ENCODE measurements around the gene OR13J1.

The OR13J1 gene

DNA sequence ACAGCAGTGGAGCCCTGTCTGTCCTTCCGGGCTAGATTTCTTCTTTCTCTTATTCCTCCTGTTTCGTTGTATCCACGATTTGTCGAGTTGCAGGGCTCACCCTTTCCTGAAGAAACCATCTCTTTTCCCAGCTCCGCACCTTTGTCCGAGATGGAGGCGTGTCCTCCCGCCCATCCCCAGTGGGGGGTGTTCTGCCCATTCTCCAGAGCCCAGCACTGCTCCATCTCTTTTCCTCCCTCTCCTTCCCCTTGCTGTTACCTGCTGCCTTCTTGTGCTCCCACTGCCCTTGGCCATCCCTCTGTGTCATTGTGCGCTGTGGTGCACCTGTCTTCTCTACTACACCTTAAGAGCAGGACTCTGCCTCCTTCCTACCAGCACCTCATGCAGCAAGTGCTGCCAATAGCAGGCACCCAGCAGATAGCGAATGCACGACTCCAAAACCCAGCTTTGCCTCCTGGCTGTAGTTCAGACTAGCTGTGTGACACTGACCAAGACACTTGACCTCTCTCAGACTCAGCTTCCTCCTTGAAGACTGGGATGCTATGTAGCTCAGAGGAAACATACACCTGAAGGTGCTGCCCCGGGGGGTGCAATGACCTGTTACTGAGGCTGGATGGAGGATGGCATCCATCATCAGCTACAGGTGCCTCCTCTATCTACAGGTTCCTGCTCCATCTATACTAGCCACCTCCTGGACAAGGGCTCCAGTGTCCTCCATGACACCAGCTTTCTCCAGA, 8.9 kb downstream of the OR13J1 start:
- FAIRE-seq: no peak
- DNase-seq (ENCODE audit: insufficient read length, low spot score): no peak
- TF ChIP-seq SPI1 (IDR thresholded peaks at IDR 0.05; ENCODE audit: low read depth, low read length) (no peak), TAF1 (IDR thresholded peaks at IDR 0.05; ENCODE audit: low read depth, low read length) (no peak), POU2F2 (IDR thresholded peaks at IDR 0.05; ENCODE audit: low read depth, low read length) (no peak)

DNA sequence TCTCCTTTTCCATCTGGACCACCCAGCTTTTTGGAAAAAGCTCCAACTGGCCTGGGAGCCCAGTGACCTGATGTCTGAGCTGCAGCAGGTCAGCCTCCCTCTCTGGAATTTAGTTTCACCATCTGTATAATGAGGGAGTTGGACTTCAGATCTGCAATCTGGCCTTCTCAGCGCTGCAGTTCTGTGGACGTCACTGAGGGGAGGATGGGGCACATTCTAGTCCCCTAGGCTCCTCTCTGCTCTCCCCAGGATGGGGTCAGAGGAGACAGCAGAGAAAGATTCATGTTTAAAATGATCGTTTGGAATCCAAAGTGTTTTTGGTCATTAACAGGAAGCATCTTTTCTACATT, 10.2 kb downstream of the OR13J1 start:
- no peak for FAIRE-seq
- TF ChIP-seq SPI1 (IDR thresholded peaks at IDR 0.05; ENCODE audit: low read depth, low read length) (no peak), POLR2AphosphoS5 (IDR thresholded peaks at IDR 0.05; ENCODE audit: low read depth, low read length) (no peak), POLR2A (IDR thresholded peaks at IDR 0.05; ENCODE audit: low read depth, low read length) (no peak), TAF1 (IDR thresholded peaks at IDR 0.05; ENCODE audit: low read depth, low read length) (no peak)
- no peak for DNase-seq (ENCODE audit: insufficient read length, low spot score)

DNA sequence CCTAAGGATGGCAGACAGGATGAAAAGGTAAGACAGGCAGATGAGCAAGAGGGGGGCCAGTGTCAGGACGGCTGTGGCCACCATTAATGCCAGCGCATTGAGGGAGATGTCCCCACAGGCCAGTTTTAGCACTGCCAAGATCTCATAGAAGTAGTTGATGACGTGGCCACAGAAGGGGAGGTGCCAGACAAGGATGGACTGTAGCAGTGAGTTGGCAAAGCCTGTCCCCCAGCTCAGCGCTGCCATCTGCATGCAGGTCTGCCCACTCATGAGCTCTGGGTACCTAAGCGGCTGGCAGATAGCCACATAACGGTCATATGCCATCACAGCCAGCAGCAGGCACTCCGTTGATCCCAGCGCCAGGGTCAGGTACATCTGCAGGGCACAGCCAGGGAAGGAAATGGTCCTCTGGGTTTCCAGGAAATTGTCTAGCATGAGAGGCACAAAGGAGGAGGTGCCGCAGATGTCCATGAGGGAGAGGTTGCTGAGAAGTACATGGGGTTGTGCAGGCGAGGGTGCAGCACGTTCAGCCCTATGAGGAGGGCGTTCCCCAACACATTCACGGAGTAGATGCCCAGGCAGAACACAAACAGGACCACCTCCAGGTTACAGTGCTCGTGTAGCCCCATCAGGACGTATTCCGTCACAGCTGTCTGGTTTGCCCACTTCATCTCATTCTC, 10.8 kb downstream of the OR13J1 start:
- TF ChIP-seq POLR2AphosphoS5 (IDR thresholded peaks at IDR 0.05; ENCODE audit: low read depth, low read length): no peak
- TF ChIP-seq POU2F2 (IDR thresholded peaks at IDR 0.05; ENCODE audit: low read depth, low read length): no peak
- no peak for TF ChIP-seq SPI1 (IDR thresholded peaks at IDR 0.05; ENCODE audit: low read depth, low read length)
- no peak for TF ChIP-seq PAX5 (IDR thresholded peaks at IDR 0.05; ENCODE audit: insufficient read depth, low read length, severe bottlenecking)
- TF ChIP-seq TAF1 (IDR thresholded peaks at IDR 0.05; ENCODE audit: low read depth, low read length): no peak
- TF ChIP-seq POLR2A (IDR thresholded peaks at IDR 0.05; ENCODE audit: low read depth, low read length): no peak
- no peak for DNase-seq (ENCODE audit: insufficient read length, low spot score)
- FAIRE-seq: no peak

DNA sequence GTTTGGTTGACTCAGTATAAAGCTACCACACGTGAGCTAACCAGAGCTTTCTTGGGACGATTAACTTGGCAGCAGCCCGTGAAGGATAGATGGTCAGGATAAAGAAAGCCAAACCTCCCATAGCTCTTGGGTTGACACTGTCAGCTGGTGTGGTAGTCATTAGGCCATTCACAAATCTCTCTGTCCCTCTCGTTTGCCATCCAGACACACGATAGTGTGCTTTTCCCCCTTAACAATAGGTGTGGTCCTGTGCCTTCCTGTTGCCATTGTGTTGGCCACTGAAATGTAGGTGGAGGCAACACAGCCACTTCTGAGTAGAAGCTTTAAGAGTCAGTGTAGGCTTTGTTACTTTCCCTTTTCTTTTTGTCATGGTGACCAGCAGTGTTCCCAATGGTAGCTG, 11.7 kb downstream of the OR13J1 start:
- no peak for FAIRE-seq
- TF ChIP-seq TAF1 (IDR thresholded peaks at IDR 0.05; ENCODE audit: low read depth, low read length) (no peak), PAX5 (IDR thresholded peaks at IDR 0.05; ENCODE audit: insufficient read depth, low read length, severe bottlenecking) (no peak), POLR2AphosphoS5 (IDR thresholded peaks at IDR 0.05; ENCODE audit: low read depth, low read length) (no peak)
- DNase-seq (ENCODE audit: insufficient read length, low spot score): no peak

DNA sequence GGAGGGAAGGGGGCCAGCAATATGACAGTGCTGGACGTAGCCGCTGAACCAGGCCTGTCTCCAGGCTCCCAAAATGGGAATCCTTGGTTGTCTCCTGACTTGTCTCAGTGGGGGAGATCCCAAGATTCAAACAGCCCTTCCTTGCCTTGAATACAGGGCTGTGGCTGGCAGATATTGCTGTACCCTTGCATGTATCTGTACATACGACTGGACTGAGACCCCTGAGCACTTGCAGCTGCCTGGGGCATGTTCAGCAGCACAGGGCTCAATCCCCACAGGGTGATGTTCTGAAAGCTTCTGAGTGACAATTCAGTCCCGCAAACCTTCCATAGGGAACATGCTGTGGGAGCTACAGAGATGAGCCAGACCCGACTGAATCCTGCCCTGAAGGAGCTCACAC, 13.3 kb downstream of the OR13J1 start:
- TF ChIP-seq POLR2AphosphoS5 (IDR thresholded peaks at IDR 0.05; ENCODE audit: low read depth, low read length) (no peak), PAX5 (IDR thresholded peaks at IDR 0.05; ENCODE audit: insufficient read depth, low read length, severe bottlenecking) (no peak), SPI1 (IDR thresholded peaks at IDR 0.05; ENCODE audit: low read depth, low read length) (no peak), POLR2A (IDR thresholded peaks at IDR 0.05; ENCODE audit: low read depth, low read length) (no peak), TAF1 (IDR thresholded peaks at IDR 0.05; ENCODE audit: low read depth, low read length) (no peak), POU2F2 (IDR thresholded peaks at IDR 0.05; ENCODE audit: low read depth, low read length) (no peak)
- DNase-seq (ENCODE audit: insufficient read length, low spot score): no peak
- no peak for FAIRE-seq

DNA sequence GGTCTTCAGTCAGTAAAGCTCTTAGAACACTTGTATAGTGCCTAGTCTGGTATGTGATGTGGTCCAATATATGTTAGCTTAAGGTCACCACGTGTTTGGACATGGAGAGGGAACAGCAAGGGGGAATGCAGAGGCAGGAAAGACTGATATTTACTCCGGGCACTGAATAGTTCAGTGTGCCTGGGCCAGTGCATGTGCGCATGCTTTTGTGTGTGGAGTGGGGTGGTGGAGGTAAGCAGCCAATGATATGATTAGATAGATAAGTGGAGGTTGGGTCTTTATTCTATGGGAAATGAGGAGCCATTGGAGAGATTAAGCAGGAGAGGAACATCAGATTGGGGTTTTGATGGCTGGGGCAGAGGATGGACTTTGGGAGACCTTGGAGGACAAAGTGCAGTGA, 14.0 kb downstream of the OR13J1 start:
- FAIRE-seq: no peak
- DNase-seq (ENCODE audit: insufficient read length, low spot score): no peak
- no peak for TF ChIP-seq POLR2AphosphoS5 (IDR thresholded peaks at IDR 0.05; ENCODE audit: low read depth, low read length)
- no peak for TF ChIP-seq POLR2A (IDR thresholded peaks at IDR 0.05; ENCODE audit: low read depth, low read length)
- TF ChIP-seq SPI1 (IDR thresholded peaks at IDR 0.05; ENCODE audit: low read depth, low read length): no peak
- no peak for TF ChIP-seq PAX5 (IDR thresholded peaks at IDR 0.05; ENCODE audit: insufficient read depth, low read length, severe bottlenecking)
- TF ChIP-seq POU2F2 (IDR thresholded peaks at IDR 0.05; ENCODE audit: low read depth, low read length): no peak
- TF ChIP-seq TAF1 (IDR thresholded peaks at IDR 0.05; ENCODE audit: low read depth, low read length): no peak

DNA sequence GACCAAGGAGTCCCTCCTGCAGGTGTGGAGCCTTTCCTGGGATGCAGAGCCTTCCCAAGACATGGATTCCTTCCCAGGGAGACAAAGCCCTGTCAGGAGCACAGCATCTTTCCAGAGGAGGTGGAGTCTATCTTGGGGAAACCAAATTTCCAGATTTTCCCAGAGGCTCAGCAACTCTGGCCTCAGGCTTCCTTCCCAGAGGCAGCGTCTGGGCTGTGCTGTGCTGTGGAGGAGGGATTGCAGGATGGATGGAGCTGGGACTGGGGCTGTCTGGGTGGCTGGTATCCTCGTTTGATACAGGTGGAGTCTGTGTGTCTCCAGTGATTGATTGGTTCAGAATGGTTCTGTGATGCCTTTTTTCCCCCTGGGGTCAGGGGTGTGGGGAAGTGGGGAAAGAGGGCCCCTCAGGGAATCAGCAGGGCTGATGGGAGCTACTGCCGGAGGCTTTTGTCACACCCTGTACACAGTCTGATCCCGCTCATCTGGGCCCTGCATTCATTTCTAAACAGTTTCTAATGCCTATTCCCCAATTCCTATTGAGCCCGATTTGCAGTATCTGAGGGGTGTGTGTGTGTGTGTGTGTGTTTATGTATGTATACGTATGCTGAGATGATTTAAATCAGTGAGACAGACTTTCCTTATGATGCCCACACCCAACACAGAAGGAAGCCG, 16.0 kb downstream of the OR13J1 start:
- no peak for DNase-seq (ENCODE audit: insufficient read length, low spot score)
- no peak for TF ChIP-seq PAX5 (IDR thresholded peaks at IDR 0.05; ENCODE audit: insufficient read depth, low read length, severe bottlenecking)
- no peak for TF ChIP-seq SPI1 (IDR thresholded peaks at IDR 0.05; ENCODE audit: low read depth, low read length)
- no peak for TF ChIP-seq POLR2AphosphoS5 (IDR thresholded peaks at IDR 0.05; ENCODE audit: low read depth, low read length)
- no peak for TF ChIP-seq POU2F2 (IDR thresholded peaks at IDR 0.05; ENCODE audit: low read depth, low read length)
- no peak for TF ChIP-seq POLR2A (IDR thresholded peaks at IDR 0.05; ENCODE audit: low read depth, low read length)
- TF ChIP-seq TAF1 (IDR thresholded peaks at IDR 0.05; ENCODE audit: low read depth, low read length): no peak
- no peak for FAIRE-seq

DNA sequence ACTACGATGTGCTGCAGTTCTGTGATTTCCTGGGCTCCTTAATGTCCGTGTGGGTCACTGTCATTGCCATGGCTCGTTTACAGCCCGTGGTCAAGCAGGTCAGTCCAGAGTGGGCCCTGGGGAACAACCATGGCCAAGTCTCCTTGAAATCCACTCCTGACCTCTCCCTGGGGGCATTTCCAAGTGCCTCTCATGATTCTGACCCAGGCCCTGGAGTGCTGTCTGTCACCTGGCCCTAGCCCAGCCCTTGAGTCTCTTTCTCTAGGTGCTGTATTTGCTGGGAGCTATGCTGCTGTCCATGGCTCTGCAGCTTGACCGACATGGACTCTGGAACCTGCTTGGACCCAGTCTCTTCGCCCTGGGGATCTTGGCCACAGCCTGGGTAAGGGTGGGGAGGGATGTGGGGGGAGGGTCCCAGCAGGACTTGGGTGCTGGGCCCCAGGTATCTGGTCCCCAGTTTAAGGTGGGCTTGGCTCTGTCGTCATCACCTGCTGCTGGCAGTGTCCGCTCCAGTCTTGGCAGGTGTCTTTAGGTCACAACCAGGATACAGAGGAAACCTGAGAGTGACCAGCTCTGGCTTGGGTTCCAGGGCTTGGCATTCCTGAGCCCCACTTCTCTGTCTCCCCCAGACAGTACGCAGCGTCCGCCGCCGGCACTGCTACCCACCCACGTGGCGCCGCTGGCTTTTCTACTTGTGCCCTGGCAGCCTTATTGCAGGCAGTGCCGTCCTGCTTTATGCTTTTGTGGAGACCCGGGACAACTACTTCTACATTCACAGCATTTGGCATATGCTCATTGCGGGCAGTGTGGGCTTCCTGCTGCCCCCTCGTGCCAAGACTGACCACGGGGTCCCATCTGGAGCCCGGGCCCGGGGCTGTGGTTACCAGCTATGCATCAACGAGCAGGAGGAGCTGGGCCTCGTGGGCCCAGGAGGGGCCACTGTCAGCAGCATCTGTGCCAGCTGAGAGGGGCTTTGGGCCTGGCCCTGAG, 17.0 kb downstream of the OR13J1 start:
- TF ChIP-seq SPI1 (IDR thresholded peaks at IDR 0.05; ENCODE audit: low read depth, low read length): no peak
- TF ChIP-seq POU2F2 (IDR thresholded peaks at IDR 0.05; ENCODE audit: low read depth, low read length): no peak
- no peak for TF ChIP-seq POLR2A (IDR thresholded peaks at IDR 0.05; ENCODE audit: low read depth, low read length)
- TF ChIP-seq TAF1 (IDR thresholded peaks at IDR 0.05; ENCODE audit: low read depth, low read length): no peak
- TF ChIP-seq POLR2AphosphoS5 (IDR thresholded peaks at IDR 0.05; ENCODE audit: low read depth, low read length): no peak
- no peak for TF ChIP-seq PAX5 (IDR thresholded peaks at IDR 0.05; ENCODE audit: insufficient read depth, low read length, severe bottlenecking)
- no peak for FAIRE-seq

More for the DNA sequence above, 17.0 kb downstream of the OR13J1 start:
- DNase-seq (ENCODE audit: insufficient read length, low spot score): no peak
